SU-DHL-6 (cell line): Measurements from ENCODE around the gene GDAP2.

Source experiments
- H2AFZ ChIP-seq: fragments of 200-600 bp; sonication (generic); 2 replicates; pipeline ENCODE4 v1.6.1; 2014; ENCODE audit warnings: low read depth, mild to moderate bottlenecking, moderate library complexity, mixed read lengths, antibody characterized with exemption, low read length; ENCODE audit not compliant: severe bottlenecking
- H3F3A ChIP-seq: fragments of 200-600 bp; shearing (Covaris generic); 2 replicates; pipeline ENCODE4 v1.6.0; 2016; ENCODE audit warnings: antibody characterized with exemption, mild to moderate bottlenecking; ENCODE audit not compliant: insufficient read depth
- H3K27ac ChIP-seq: fragments of 200-600 bp; sonication (generic); 2 replicates; pipeline ENCODE4 v1.5.1; 2016; ENCODE audit warnings: low read depth, mild to moderate bottlenecking, low read length, moderate library complexity, mixed read lengths
- H3K27me3 ChIP-seq: fragments of 200-600 bp; sonication (generic), shearing (Covaris generic); 2 replicates; pipeline ENCODE4 v1.6.0; 2014; ENCODE audit warnings: mild to moderate bottlenecking, low read length
- H3K36me3 ChIP-seq: fragments of 200-600 bp; sonication (generic); 2 replicates; pipeline ENCODE4 v1.6.1; 2014; ENCODE audit warnings: mild to moderate bottlenecking, low read length, mixed read lengths
- H3K4me2 ChIP-seq: fragments of 300-600, 200-600 bp; shearing (Covaris generic), sonication (generic); 2 replicates; pipeline ENCODE4 v1.6.0; 2014; ENCODE audit warnings: low read length, low read depth, mild to moderate bottlenecking; ENCODE audit not compliant: poor library complexity, severe bottlenecking
- H3K4me3 ChIP-seq: fragments of 200-600 bp; sonication (generic); 2 replicates; pipeline ENCODE4 v1.5.1; 2014; ENCODE audit warnings: antibody characterized with exemption, low read length, mild to moderate bottlenecking, mixed read lengths; ENCODE audit not compliant: insufficient read depth, poor library complexity, severe bottlenecking
- H3K79me2 ChIP-seq: fragments of 200-600 bp; sonication (generic); 2 replicates; pipeline ENCODE4 v1.6.1; 2014; ENCODE audit warnings: mild to moderate bottlenecking, low read length, moderate library complexity; ENCODE audit not compliant: insufficient read depth
- H3K9ac ChIP-seq: fragments of 200-600 bp; sonication (generic); 2 replicates; pipeline ENCODE4 v1.7.0; 2014; ENCODE audit warnings: mild to moderate bottlenecking, low read length
- H3K9me2 ChIP-seq: fragments of 200-600 bp; sonication (generic); replicated peaks from 2 replicates; pipeline ENCODE4 v1.6.1; 2014; ENCODE audit warnings: low read length; ENCODE audit not compliant: insufficient read depth
- H3K9me3 ChIP-seq: fragments of 200-600 bp; sonication (generic); 2 replicates; pipeline ENCODE4 v1.6.1; 2014; ENCODE audit warnings: low read length, mixed read lengths; ENCODE audit not compliant: insufficient read depth
- H4K20me1 ChIP-seq: fragments of 200-600 bp; sonication (generic); 2 replicates; pipeline ENCODE4 v1.6.1; 2014; ENCODE audit warnings: low read depth, mild to moderate bottlenecking, antibody characterized with exemption, low read length, moderate library complexity, mixed read lengths
- CTCF ChIP-seq: fragments of 200-600 bp; sonication (generic); IDR thresholded peaks from one replicate; pipeline ENCODE4 v1.5.1; 2017; ENCODE audit warnings: antibody characterized with exemption, mild to moderate bottlenecking, low read length, moderate library complexity; ENCODE audit not compliant: insufficient read depth, poor library complexity, severe bottlenecking
- EZH2phosphoT487 ChIP-seq: fragments of 200-600 bp; sonication (generic), shearing (Covaris generic); conservative IDR thresholded peaks from 2 replicates; pipeline ENCODE4 v1.6.1; 2018; ENCODE audit warnings: mild to moderate bottlenecking, antibody characterized with exemption, low read length, moderate library complexity, mixed read lengths

Gene GDAP2

GRCh38 chr1:117877823-117878222, 51.6 kb downstream of the GDAP2 start:
- TF ChIP-seq CTCF (no peak), EZH2phosphoT487 (no peak)
- Histone ChIP-seq H3K27ac (no peak overlapping the region), H4K20me1 (no peaks in the 10 kb centered on the region), H3K4me3 (no peak overlapping the region), H2AFZ (no peak overlapping the region), H3K79me2 (no peaks in the 10 kb centered on the region), H3K9me3 (no peaks in the 10 kb centered on the region), H3K9me2 (no peaks in the 10 kb centered on the region), H3K9ac (no peak overlapping the region), H3K4me2 (no peak overlapping the region), H3F3A (no peaks in the 10 kb centered on the region), H3K36me3 (peaks cover 18% of the 10 kb centered on the region; the same call in 1 of the 2 replicates), H3K27me3 (no peaks in the 10 kb centered on the region)

- Histone ChIP-seq H3K27me3 (no peaks in the 10 kb centered on the region), H4K20me1 (no peaks in the 10 kb centered on the region), H3K9ac (no peak overlapping the region), H3K4me3 (no peak overlapping the region), H3K4me2 (no peak overlapping the region), H3K9me3 (no peaks in the 10 kb centered on the region), H3F3A (no peaks in the 10 kb centered on the region), H3K79me2 (no peaks in the 10 kb centered on the region), H3K27ac (no peak overlapping the region), H3K9me2 (no peaks in the 10 kb centered on the region), H3K36me3 (peaks cover 10% of the 10 kb centered on the region; the same call in 1 of the 2 replicates), H2AFZ (no peak overlapping the region)
- TF ChIP-seq CTCF (no peak), EZH2phosphoT487 (no peak)
These were observed 58.4 kb downstream of the GDAP2 start for GRCh38 chr1:117871013-117871412.

GRCh38 chr1:117861694-117862093, 67.7 kb downstream of the GDAP2 start:
- Histone ChIP-seq H3K27me3 (no peaks in the 10 kb centered on the region), H3K4me2 (no peak overlapping the region), H3K9ac (no peak overlapping the region), H3K9me3 (no peaks in the 10 kb centered on the region), H3K4me3 (no peak overlapping the region), H3K9me2 (no peaks in the 10 kb centered on the region), H3K27ac (no peak overlapping the region), H3K79me2 (no peaks in the 10 kb centered on the region), H4K20me1 (no peaks in the 10 kb centered on the region), H3F3A (no peaks in the 10 kb centered on the region), H3K36me3 (no peaks in the 10 kb centered on the region), H2AFZ (no peak overlapping the region)
- TF ChIP-seq CTCF, result no peak
- TF ChIP-seq EZH2phosphoT487, result no peak
